GM19193 (cell line): ENCODE measurements around the gene ARL5C.

Experiments used
- POLR2A ChIP-seq: IDR thresholded peaks from 4 replicates; pipeline ENCODE4 v1.6.1; 2011; ENCODE audit not compliant: insufficient read depth, insufficient read length; ENCODE audit errors: extremely low read depth

ARL5C gene

DNA sequence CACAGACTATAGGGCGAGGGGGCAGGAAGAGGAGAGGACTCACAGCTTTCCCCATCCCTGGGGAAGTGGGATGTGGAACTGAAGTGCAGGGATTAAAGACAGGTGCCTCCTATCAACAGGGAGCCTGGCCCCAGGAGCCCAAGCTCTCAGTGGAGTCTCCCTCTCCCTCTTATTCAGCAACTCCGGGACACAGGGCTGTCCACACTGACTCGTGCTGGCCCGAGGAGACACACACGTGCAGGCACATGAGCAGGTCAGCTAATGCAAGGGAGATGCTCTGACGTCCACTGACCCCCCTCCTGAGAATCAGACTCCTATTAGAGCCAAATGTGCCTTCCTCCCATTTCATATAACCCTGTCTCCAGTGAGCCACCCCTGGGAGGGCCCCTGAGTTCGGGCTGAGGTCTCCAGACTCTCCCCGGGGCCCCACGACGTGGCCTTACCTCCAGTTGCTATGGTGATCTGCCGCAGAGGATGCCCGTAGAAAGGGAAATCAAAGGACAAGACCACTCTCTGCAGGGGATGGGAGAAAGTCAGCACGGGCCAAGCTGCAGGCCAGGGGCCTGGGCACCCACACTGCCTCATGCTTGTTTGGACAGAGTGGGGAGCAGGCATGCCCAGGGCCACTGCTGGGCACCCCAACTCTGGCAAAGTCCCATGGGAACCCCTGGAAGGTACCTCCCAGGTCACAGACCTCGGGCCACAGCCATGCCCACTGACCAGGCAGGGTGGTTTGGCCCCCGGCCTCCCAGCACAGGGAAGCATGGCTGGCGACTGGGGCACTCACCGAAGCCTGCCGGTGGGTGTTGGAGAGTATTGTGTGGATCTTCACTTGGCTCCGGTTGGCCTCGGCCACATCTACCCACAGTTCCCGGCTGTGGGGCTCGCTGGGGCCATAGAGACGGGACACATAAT is 57.2 kb downstream of the ARL5C start:
- no peak for TF ChIP-seq POLR2A

DNA sequence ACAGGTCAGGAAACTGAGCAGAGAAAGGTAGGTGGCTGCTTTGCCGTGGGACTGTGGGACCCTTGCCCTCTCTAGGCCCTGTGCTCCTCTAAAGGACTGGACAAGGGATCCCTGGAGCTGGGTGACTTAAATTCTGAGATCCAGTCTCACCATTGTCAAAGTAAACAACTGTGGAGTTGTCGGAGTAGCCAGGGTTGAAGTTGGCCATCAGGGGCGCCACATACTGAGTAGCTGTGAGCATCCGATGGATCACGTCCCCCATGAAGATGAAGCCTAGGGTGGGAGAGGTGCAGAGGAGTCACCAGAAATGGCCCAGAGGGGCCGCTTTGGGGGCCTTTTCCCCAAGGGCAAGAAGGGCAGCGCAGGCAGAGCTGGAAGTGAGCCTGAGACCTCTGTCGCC is 58.0 kb downstream of the ARL5C start:
- no peak for TF ChIP-seq POLR2A

DNA sequence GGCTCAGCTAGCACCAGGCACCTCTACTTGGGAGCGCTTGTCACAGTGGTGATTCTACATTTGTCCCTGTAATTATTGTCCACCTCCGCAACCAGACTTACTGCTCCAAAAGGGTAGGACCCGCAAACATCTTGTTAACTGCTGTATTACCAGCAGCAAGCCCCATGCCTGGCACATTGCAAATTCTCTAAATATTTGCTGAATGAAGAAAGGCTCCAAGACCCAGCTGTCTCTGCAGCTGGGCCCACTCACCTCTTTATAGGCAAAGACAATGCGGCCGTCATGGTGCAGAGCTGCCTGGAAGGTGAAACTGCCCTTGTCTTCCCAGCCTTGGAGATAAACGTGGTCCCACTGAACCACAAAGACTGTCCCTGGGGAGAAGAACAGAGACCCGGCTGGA is 58.8 kb downstream of the ARL5C start:
- TF ChIP-seq POLR2A = no peak
